ENCODE results near the gene N4BP2L2. TPM values are rescaled to one million over a fixed set of nuclear protein-coding genes. Genes with fewer than 3 reads are reported as not detected.
A peak's percentile ranks its signal among the peaks of the same experiment; 100 is the strongest.

The N4BP2L2 gene
- total and polyA plus RNA-seq, 2 experiments from 2014 or later: 63.1 to 160 TPM

GRCh38 chr13:32504876-32505275 lies 33.7 kb downstream of the N4BP2L2 start:
- H3K36me3 Mint-ChIP-seq (ENCODE audit: low read depth): 0 out of 3 replicates have a peak, but pooled peaks cover 2% of the 10 kb centered on the region

More at GRCh38 chr13:32504876-32505275, 33.7 kb downstream of the N4BP2L2 start:
- no peaks in the 10 kb centered on the region for H3K4me1 ChIP-seq (ENCODE audit: insufficient read depth)
- TF ChIP-seq NANOG (IDR thresholded peaks at IDR 0.05; ENCODE audit: borderline replicate concordance): no peak
- TF ChIP-seq, protein P1, sequence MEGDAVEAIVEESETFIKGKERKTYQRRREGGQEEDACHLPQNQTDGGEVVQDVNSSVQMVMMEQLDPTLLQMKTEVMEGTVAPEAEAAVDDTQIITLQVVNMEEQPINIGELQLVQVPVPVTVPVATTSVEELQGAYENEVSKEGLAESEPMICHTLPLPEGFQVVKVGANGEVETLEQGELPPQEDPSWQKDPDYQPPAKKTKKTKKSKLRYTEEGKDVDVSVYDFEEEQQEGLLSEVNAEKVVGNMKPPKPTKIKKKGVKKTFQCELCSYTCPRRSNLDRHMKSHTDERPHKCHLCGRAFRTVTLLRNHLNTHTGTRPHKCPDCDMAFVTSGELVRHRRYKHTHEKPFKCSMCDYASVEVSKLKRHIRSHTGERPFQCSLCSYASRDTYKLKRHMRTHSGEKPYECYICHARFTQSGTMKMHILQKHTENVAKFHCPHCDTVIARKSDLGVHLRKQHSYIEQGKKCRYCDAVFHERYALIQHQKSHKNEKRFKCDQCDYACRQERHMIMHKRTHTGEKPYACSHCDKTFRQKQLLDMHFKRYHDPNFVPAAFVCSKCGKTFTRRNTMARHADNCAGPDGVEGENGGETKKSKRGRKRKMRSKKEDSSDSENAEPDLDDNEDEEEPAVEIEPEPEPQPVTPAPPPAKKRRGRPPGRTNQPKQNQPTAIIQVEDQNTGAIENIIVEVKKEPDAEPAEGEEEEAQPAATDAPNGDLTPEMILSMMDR (conservative IDR thresholded peaks at IDR 0.05; ENCODE audit: low read depth in 2 of 2): no peak
- no peak for TF ChIP-seq EZH2phosphoT487 (IDR thresholded peaks at IDR 0.05; ENCODE audit: unreplicated experiment)
- no peak for TF ChIP-seq ZNF331 (CRISPR knock-in tag; IDR thresholded peaks at IDR 0.05; ENCODE audit: low read depth)
- no peak for TF ChIP-seq STAT1 (IDR thresholded peaks at IDR 0.05; ENCODE audit: unreplicated experiment)
- no peak for TF ChIP-seq POLR2AphosphoS5 (IDR thresholded peaks at IDR 0.05; ENCODE audit: low read depth)
- no peak for TF ChIP-seq CREB1 (CRISPR knock-in tag; IDR thresholded peaks at IDR 0.05; ENCODE audit: low read depth)
- TF ChIP-seq ETS1 (IDR thresholded peaks at IDR 0.05): no peak
- TF ChIP-seq ZNF114 (CRISPR knock-in tag; IDR thresholded peaks at IDR 0.05): no peak
- no peak for TF ChIP-seq ZNF462 (CRISPR knock-in tag; IDR thresholded peaks at IDR 0.05)
- TF ChIP-seq EZH2 (IDR thresholded peaks at IDR 0.05; ENCODE audit: low read depth, unreplicated experiment): no peak
- TF ChIP-seq REST (IDR thresholded peaks at IDR 0.05; ENCODE audit: unreplicated experiment): no peak
- no peak for TF ChIP-seq JUNB (IDR thresholded peaks at IDR 0.05; ENCODE audit: unreplicated experiment)
- H3K9me2 ChIP-seq (ENCODE audit: insufficient read depth): no peaks in the 10 kb centered on the region; the same call in 1 of the 2 replicates
- 0 out of 2 replicates have a peak overlapping the region, but pooled peaks have one; percentile 1 for H3K27ac ChIP-seq (ENCODE audit: low read depth)
- H3K4me2 ChIP-seq: no peak overlapping the region
- no peaks in the 10 kb centered on the region for H3K27me3 ChIP-seq (ENCODE audit: insufficient read depth)
- Mint-ChIP-seq H3K27me3 (ENCODE audit: insufficient read depth, low read depth, poor library complexity) (no peaks in the 10 kb centered on the region), H3K4me3 (no peak overlapping the region), H3K4me1 (peaks cover 5% of the 10 kb centered on the region; the same call in 2 of the 3 replicates), H3K9me3 (no peaks in the 10 kb centered on the region), H3K27ac (no peak overlapping the region)
- no peak for ATAC-seq
- no peaks in the 10 kb centered on the region for H3K79me2 ChIP-seq (replicated peaks; ENCODE audit: insufficient read depth)
- no peaks in the 10 kb centered on the region for H3F3A ChIP-seq (replicated peaks; ENCODE audit: low read depth)
- no peaks in the 10 kb centered on the region for H3K36me3 ChIP-seq (ENCODE audit: insufficient read depth)
- no peak overlapping the region for H3K4me3 ChIP-seq
- no peak for DNase-seq (ENCODE audit: low spot score)
- no peaks in the 10 kb centered on the region for H4K20me1 ChIP-seq (replicated peaks; ENCODE audit: insufficient read depth)
- no peak overlapping the region for H2AFZ ChIP-seq

Data from GM23338 (cell line).